Tibial nerve (tissue), 4 donors: ENCODE results near the gene C1QTNF9.

Experiments
- EP300 ChIP-seq, 2 donors: sonication (generic); formaldehyde crosslinking; IDR thresholded peaks; one replicate each; pipeline ENCODE4 v1.6.1; 2017; ENCODE audit warnings: antibody characterized with exemption in 2 of 2, mild to moderate bottlenecking in 1 of 2
- POLR2A ChIP-seq, 2 donors: fragments of 450-650 bp; IDR thresholded peaks; one replicate each; pipeline ENCODE4 v1.6.1; 2017; ENCODE audit warnings: antibody characterized with exemption in 2 of 2, mild to moderate bottlenecking in 2 of 2, moderate library complexity in 2 of 2
- TF ChIP-seq, protein P1 (sequence below), 5 experiments: fragments of 200-600 bp in 3 of 5; fragments of 450-650 bp in 2 of 5; sonication (generic) in 3 of 5; IDR thresholded peaks; one replicate each; pipeline ENCODE4 v1.5.1; 2016 to 2019; ENCODE audit warnings: antibody characterized with exemption in 5 of 5, mild to moderate bottlenecking in 3 of 5, moderate library complexity in 2 of 5

DNA sequence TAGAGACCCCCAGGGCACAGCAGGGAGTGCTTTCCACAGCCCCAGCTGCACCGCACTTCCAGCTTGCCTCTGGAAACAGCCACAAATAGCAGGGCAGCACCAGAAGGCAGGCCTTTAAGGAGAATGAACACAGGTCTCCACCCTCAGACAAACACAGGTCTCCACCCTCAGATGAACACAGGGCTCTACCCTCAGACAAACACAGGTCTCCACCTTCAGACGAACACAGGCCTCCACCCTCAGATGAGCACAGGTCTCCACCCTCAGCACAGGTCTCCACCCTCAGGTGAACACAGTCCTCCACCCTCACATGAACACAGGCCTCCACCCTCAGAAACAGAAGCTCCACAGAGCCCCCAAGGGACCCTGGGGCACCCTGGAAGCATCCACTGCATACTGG is 51.7 kb downstream of the C1QTNF9 start:
- TF ChIP-seq, protein P1, sequence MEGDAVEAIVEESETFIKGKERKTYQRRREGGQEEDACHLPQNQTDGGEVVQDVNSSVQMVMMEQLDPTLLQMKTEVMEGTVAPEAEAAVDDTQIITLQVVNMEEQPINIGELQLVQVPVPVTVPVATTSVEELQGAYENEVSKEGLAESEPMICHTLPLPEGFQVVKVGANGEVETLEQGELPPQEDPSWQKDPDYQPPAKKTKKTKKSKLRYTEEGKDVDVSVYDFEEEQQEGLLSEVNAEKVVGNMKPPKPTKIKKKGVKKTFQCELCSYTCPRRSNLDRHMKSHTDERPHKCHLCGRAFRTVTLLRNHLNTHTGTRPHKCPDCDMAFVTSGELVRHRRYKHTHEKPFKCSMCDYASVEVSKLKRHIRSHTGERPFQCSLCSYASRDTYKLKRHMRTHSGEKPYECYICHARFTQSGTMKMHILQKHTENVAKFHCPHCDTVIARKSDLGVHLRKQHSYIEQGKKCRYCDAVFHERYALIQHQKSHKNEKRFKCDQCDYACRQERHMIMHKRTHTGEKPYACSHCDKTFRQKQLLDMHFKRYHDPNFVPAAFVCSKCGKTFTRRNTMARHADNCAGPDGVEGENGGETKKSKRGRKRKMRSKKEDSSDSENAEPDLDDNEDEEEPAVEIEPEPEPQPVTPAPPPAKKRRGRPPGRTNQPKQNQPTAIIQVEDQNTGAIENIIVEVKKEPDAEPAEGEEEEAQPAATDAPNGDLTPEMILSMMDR (IDR thresholded peaks at IDR 0.05): no peak
- TF ChIP-seq POLR2A (IDR thresholded peaks at IDR 0.05) (no peak), EP300 (IDR thresholded peaks at IDR 0.05) (no peak)
